A673 (cell line): ENCODE results near the gene CCDC57. TPM values are rescaled to one million over a fixed set of nuclear protein-coding genes. Genes with fewer than 3 reads are reported as not detected.

ENCODE experiments used
- BruUV-seq: library from RNA; stranded (reverse); fragments of 400-500 nt; replicated peaks from 2 replicates; lab custom pipeline; 2021; lab: Mats Ljungman, UMichigan
- CTCF ChIA-PET: fragments of 300-600 bp; sonication (Branson Sonifier 250); formaldehyde crosslinking; loops from one replicate; lab custom pipeline; 2022; ENCODE audit warnings: antibody characterized with exemption; lab: Charles Lee
- POLR2A ChIA-PET: fragments of 300-600 bp; sonication (Branson Sonifier 250); formaldehyde crosslinking; loops from one replicate; lab custom pipeline; 2022; ENCODE audit warnings: antibody characterized with exemption; ENCODE audit not compliant: low non-redundant PET; lab: Charles Lee
- DNase-seq: peaks from one replicate; pipeline ENCODE4 v3.0.0-alpha.2; 2015; ENCODE audit warnings: low spot score
- H3K27ac ChIP-seq: fragments of 200-600 bp; sonication (generic); 2 replicates; pipeline ENCODE4 v1.5.1; 2016; ENCODE audit warnings: mixed run types, low read depth, mild to moderate bottlenecking, mixed read lengths, antibody characterized with exemption, low read length; ENCODE audit not compliant: poor library complexity, severe bottlenecking
- H3K27me3 ChIP-seq: fragments of 200-600 bp; sonication (generic); replicated peaks from 2 replicates; pipeline ENCODE4 v1.6.1; 2017; ENCODE audit warnings: mixed run types, low read depth, mild to moderate bottlenecking, mixed read lengths, antibody characterized with exemption, low read length; ENCODE audit not compliant: insufficient read depth, poor library complexity
- H3K36me3 ChIP-seq: fragments of 200-600 bp; sonication (generic); 2 replicates; pipeline ENCODE4 v1.6.1; 2016; ENCODE audit warnings: mixed run types, mild to moderate bottlenecking, mixed read lengths, antibody characterized with exemption, low read length; ENCODE audit not compliant: insufficient read depth, poor library complexity, severe bottlenecking
- H3K4me1 ChIP-seq: fragments of 200-600 bp; sonication (generic); 2 replicates; pipeline ENCODE4 v1.6.1; 2017; ENCODE audit warnings: mixed run types, mild to moderate bottlenecking, mixed read lengths, antibody characterized with exemption, low read length; ENCODE audit not compliant: insufficient read depth, poor library complexity, severe bottlenecking
- H3K4me3 ChIP-seq: fragments of 200-600 bp; sonication (generic); 2 replicates; pipeline ENCODE4 v1.5.1; 2016; ENCODE audit warnings: low read depth, mixed run types, mild to moderate bottlenecking, mixed read lengths, low read length; ENCODE audit not compliant: poor library complexity, severe bottlenecking
- H3K9me3 ChIP-seq: fragments of 200-600 bp; sonication (generic); 2 replicates; pipeline ENCODE4 v1.6.1; 2016; ENCODE audit warnings: mixed run types, low read depth, mild to moderate bottlenecking, mixed read lengths, antibody characterized with exemption, low read length; ENCODE audit not compliant: poor library complexity, severe bottlenecking
- EZH2 ChIP-seq: fragments of 200-600 bp; sonication (generic); IDR thresholded peaks from 2 replicates; pipeline ENCODE4 v1.6.1; 2017; ENCODE audit warnings: borderline replicate concordance, low read depth, mild to moderate bottlenecking, mixed read lengths, antibody characterized with exemption, low read length; ENCODE audit not compliant: poor library complexity, severe bottlenecking
- intact Hi-C: fragments of 100-400 bp; cut with micrococcal nuclease; formaldehyde crosslinking; loops from one replicate; pipeline ENCODE4 v1.10.0; 2022; ENCODE audit not compliant: unreplicated experiment
- total RNA-seq: library from RNA; stranded (reverse); gene quantifications from 2 replicates; pipeline ENCODE4 v1.2.3, GENCODE V29; 2021
- TF ChIP-seq, protein P1 (sequence below): fragments of 300-800, 200-600 bp; sonication (generic); conservative IDR thresholded peaks from 2 replicates; pipeline ENCODE4 v1.5.1; 2017; ENCODE audit warnings: low read depth, mild to moderate bottlenecking, antibody characterized with exemption, low read length, moderate library complexity, mixed read lengths

The CCDC57 gene
- total RNA-seq, 1 experiment from 2014 or later: 43.6 TPM

DNA sequence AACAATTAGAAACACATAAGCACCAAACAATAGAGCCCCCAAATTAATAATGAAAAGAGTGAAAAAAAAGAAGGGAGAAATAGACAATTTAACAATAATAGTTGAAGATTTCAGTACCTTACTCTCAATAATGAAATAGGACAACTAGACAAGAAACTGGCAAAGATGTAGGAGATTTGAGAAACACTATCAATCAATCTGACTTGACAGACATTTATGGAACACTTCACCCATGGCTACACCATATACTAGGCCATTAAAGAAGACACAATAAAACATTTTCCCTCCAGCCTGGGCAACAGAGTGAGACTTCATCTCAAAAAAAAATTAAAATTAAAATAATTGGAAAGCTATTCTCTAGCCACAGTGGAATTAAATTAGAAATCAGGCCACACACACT lies 142.0 kb downstream of the CCDC57 start:
- TF ChIP-seq, protein P1, sequence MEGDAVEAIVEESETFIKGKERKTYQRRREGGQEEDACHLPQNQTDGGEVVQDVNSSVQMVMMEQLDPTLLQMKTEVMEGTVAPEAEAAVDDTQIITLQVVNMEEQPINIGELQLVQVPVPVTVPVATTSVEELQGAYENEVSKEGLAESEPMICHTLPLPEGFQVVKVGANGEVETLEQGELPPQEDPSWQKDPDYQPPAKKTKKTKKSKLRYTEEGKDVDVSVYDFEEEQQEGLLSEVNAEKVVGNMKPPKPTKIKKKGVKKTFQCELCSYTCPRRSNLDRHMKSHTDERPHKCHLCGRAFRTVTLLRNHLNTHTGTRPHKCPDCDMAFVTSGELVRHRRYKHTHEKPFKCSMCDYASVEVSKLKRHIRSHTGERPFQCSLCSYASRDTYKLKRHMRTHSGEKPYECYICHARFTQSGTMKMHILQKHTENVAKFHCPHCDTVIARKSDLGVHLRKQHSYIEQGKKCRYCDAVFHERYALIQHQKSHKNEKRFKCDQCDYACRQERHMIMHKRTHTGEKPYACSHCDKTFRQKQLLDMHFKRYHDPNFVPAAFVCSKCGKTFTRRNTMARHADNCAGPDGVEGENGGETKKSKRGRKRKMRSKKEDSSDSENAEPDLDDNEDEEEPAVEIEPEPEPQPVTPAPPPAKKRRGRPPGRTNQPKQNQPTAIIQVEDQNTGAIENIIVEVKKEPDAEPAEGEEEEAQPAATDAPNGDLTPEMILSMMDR: no peak
- TF ChIP-seq EZH2: no peak
- BruUV-seq: no TSS peak
- ChIA-PET POLR2A (no interaction called here), CTCF (no interaction called here)
- H3K4me1 ChIP-seq: peaks cover 6% of the 10 kb centered on the region
- intact Hi-C loops: no loop called here
- H3K4me3 ChIP-seq: no peak overlapping the region
- no peaks in the 10 kb centered on the region for H3K36me3 ChIP-seq
- DNase-seq: no peak
- no peak overlapping the region for H3K27ac ChIP-seq
- no peaks in the 10 kb centered on the region for H3K27me3 ChIP-seq
- H3K9me3 ChIP-seq: no peaks in the 10 kb centered on the region

DNA sequence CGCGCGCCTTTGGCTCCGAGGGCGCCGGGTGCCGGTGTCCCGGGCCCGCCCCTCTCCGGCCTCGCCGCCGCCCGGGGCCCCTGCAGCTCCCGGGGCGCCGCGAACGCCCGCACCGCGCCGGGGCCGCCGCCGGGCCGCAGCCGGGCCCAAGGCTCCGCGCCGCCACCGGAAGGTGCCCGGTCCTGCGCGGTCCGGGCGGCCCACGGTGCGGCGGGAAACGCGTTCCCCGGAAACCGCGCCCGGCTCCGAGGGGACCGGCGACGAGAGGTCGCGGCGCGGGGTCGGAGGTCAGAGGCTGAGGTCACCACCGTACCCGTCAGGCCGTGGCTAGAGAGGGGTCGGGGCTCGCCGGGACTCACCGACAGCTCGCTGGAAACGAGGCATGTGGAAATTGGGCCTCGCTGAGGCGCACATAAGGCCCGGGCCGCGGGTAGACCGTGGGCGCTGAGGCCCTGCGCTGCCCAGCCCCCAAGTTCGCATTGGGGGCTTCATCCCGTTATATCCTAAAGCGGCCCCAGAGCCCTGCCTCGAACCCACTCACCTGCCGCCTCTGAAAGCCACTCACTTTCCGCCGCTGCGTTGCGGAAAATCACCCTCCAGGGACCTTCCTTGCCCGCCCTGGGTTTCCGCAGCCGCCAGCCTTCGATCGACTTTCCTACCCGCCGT lies 146.9 kb downstream of the CCDC57 start, which contains the start of gene DUS1L:
TSS of gene DUS1L (minus strand) at position 167 of the 666 bp plus-strand sequence. CDS start 745 bp downstream, outside the sequence.
- TF ChIP-seq EZH2: no peak
- TF ChIP-seq, protein P1: no peak
- POLR2A ChIA-PET: interaction anchor here (0.6 kb wide), 1 partner anchor 364 kb away, joined by 3 read pairs; no protein-coding TSS in a partner anchor
- H3K4me1 ChIP-seq: peaks cover 6% of the 10 kb centered on the region
- H3K36me3 ChIP-seq: peaks cover 32% of the 10 kb centered on the region
- CTCF ChIA-PET: no interaction called here
- peak within 1 kb of the TSS; percentile 81 for H3K27ac ChIP-seq
- peak; percentile 65 for DNase-seq
- BruUV-seq: no TSS peak
- intact Hi-C loops: no loop called here
- H3K27me3 ChIP-seq: no peaks in the 10 kb centered on the region
- H3K4me3 ChIP-seq: peak within 1 kb of the TSS; percentile 85
- H3K9me3 ChIP-seq: no peaks in the 10 kb centered on the region

DNA sequence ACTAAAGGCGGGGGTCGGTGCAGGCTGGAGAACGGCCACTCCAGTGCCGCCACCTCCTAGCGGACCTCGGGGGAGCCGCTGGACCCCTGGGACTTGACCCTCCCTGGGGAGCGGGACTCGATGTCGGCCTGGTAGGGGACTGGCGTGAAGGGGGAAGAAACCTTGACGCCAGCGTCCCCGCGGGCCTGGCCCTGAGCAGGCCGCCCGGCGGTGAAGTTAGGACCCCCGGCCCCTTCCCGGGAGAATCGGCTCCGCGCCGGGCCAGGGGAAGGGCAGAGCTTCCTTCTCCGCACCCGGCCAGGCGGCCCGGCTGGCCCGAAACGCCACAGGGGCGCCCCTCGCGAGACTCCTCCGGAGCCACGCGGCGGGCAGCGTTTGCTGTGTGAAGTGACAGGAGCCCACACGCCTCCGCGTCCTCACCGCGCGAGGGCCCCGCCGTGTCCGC lies 147.4 kb downstream of the CCDC57 start:
- Histone ChIP-seq H3K27ac (peak overlapping the region; percentile 81), H3K36me3 (peaks cover 35% of the 10 kb centered on the region), H3K27me3 (no peaks in the 10 kb centered on the region), H3K9me3 (no peaks in the 10 kb centered on the region), H3K4me3 (peak overlapping the region; percentile 85), H3K4me1 (peaks cover 6% of the 10 kb centered on the region)
- DNase-seq: no peak
- CTCF ChIA-PET: no interaction called here
- intact Hi-C loops: no loop called here
- no TSS peak for BruUV-seq
- POLR2A ChIA-PET: no interaction called here
- TF ChIP-seq, protein P1: no peak
- TF ChIP-seq EZH2: no peak
